Gastrocnemius medialis (tissue), 4 donors: ENCODE data around the gene IPCEF1.

Source experiments
- CTCF ChIP-seq, 5 experiments: fragments of 450-650 bp in 3 of 5; fragments of 200-600 bp in 2 of 5; sonication (generic) in 2 of 5; IDR thresholded peaks in 4 of 5; conservative IDR thresholded peaks in 1 of 5; 1 replicate in 4 of 5; 2 replicates in 1 of 5; pipeline ENCODE4 v1.5.1; 2016 to 2019; ENCODE audit warnings: antibody characterized with exemption in 5 of 5, mild to moderate bottlenecking in 3 of 5, moderate library complexity in 3 of 5
- POLR2A ChIP-seq, 2 donors: fragments of 450-650 bp; IDR thresholded peaks; one replicate each; pipeline ENCODE4 v1.6.1; 2017; ENCODE audit warnings: antibody characterized with exemption in 2 of 2, mild to moderate bottlenecking in 2 of 2, moderate library complexity in 2 of 2

- no peak for TF ChIP-seq CTCF (IDR thresholded peaks at IDR 0.05 in 4 of 5, conservative IDR thresholded peaks at IDR 0.05 in 1 of 5)
- no peak for TF ChIP-seq POLR2A (IDR thresholded peaks at IDR 0.05)
These were observed 109.3 kb downstream of the IPCEF1 start for GRCh38 chr6:154247119-154247861.
